ENCODE measurements around the gene TPM4. TPM values are rescaled to one million over a fixed set of nuclear protein-coding genes. Genes with fewer than 3 reads are reported as not detected.
"Not testable (repeated sequence)": the region's sequence is repeated elsewhere in the genome, so short reads cannot be mapped to it uniquely, and the experiment has no call there.

TPM4 gene
- total and polyA plus RNA-seq, 8 donors: 167 to 609 (median 351) TPM

- Histone ChIP-seq H3K36me3 (peaks cover 99 to 100% (median 100%) of the 10 kb centered on the region in 4 donors), H3K4me1 (peaks cover 27 to 86% (median 48%) of the 10 kb centered on the region in 4 donors), H3K27ac (peak overlapping the region in 4 of 5 donors; percentile 61 to 100 (median 76))
- H3K4me3 ChIP-seq; intact Hi-C loops (cut with DNase I; ENCODE audit: low total_unique reads); DNase-seq; H3K9me3 ChIP-seq; H3K27me3 ChIP-seq: not testable (repeated sequence)
- WGBS, 5 donors: 65 to 74% (median 67%) methylated on average over 11 of the region's 11 CpGs
- TF ChIP-seq POLR2AphosphoS5 (IDR thresholded peaks at IDR 0.05): peak in 1 of 3 donors; percentile 0
Measured at GRCh38 chr19:16087404-16087803, 11.1 kb downstream of the TPM4 start.

- H3K4me3 ChIP-seq: no peak overlapping the region
- H3K36me3 ChIP-seq: peaks cover 99 to 100% (median 100%) of the 10 kb centered on the region in 4 donors
- 24 to 52% (median 47%) methylated on average over 11 to 12 of the region's 12 CpGs for WGBS, 5 donors
- H3K9me3 ChIP-seq: no peaks in the 10 kb centered on the region
- no peaks in the 10 kb centered on the region for H3K27me3 ChIP-seq
- intact Hi-C loops (cut with DNase I; ENCODE audit: low total_unique reads): no loop called here
- peak overlapping the region in 4 of 5 donors; percentile 61 to 100 (median 76) for H3K27ac ChIP-seq
- TF ChIP-seq CTCF (IDR thresholded peaks at IDR 0.05) (no peak), POLR2AphosphoS5 (IDR thresholded peaks at IDR 0.05) (no peak), EP300 (IDR thresholded peaks at IDR 0.05) (no peak), POLR2A (IDR thresholded peaks at IDR 0.05) (no peak)
- peaks cover 27 to 86% (median 45%) of the 10 kb centered on the region in 4 donors for H3K4me1 ChIP-seq
- DNase-seq: no peak
Measured at GRCh38 chr19:16087940-16088339, 11.6 kb downstream of the TPM4 start.

GRCh38 chr19:16088351-16089009 is 12.2 kb downstream of the TPM4 start:
- Histone ChIP-seq H3K27ac (peak overlapping the region in 4 of 5 donors; percentile 61 to 100 (median 76)), H3K4me1 (peaks cover 27 to 86% (median 43%) of the 10 kb centered on the region in 4 donors), H3K36me3 (peaks cover 99 to 100% (median 100%) of the 10 kb centered on the region in 4 donors), H3K4me3 (no peak overlapping the region), H3K9me3 (no peaks in the 10 kb centered on the region), H3K27me3 (no peaks in the 10 kb centered on the region)
- DNase-seq: peak; percentile 52 to 88
- WGBS, 5 donors: 26 to 48% (median 34%) methylated on average over 17 of the region's 17 CpGs
- intact Hi-C loops (cut with DNase I; ENCODE audit: low total_unique reads): no loop called here
- TF ChIP-seq EP300 (IDR thresholded peaks at IDR 0.05) (no peak), POLR2AphosphoS5 (IDR thresholded peaks at IDR 0.05) (peak; percentile 44 to 64 (median 56)), CTCF (IDR thresholded peaks at IDR 0.05) (peak in 1 of 7 experiments; percentile 8), POLR2A (IDR thresholded peaks at IDR 0.05) (no peak)

GRCh38 chr19:16089010-16089846 is 12.9 kb downstream of the TPM4 start:
- Histone ChIP-seq H3K4me1 (peaks cover 27 to 83% (median 44%) of the 10 kb centered on the region in 4 donors), H3K36me3 (peaks cover 99 to 100% (median 100%) of the 10 kb centered on the region in 4 donors), H3K9me3 (no peaks in the 10 kb centered on the region), H3K27ac (peak overlapping the region in 4 of 5 donors; percentile 61 to 100 (median 76)), H3K4me3 (no peak overlapping the region), H3K27me3 (no peaks in the 10 kb centered on the region)
- 44 to 60% (median 50%) methylated on average over 10 of the region's 10 CpGs for WGBS, 5 donors
- intact Hi-C loops (cut with DNase I; ENCODE audit: low total_unique reads): no loop called here
- DNase-seq: peak in 1 of 2 donors; percentile 64
- no peak for TF ChIP-seq EP300 (IDR thresholded peaks at IDR 0.05)
- no peak for TF ChIP-seq POLR2AphosphoS5 (IDR thresholded peaks at IDR 0.05)
- TF ChIP-seq POLR2A (IDR thresholded peaks at IDR 0.05): no peak
